PC-3 (cell line): ENCODE results near the gene MCFD2. TPM values are rescaled to one million over a fixed set of nuclear protein-coding genes. Genes with fewer than 3 reads are reported as not detected.

ENCODE experiments used
- ATAC-seq: fragments of 200-7000 bp; cut with Tn5 transposase; 2 replicates; pipeline ENCODE4 v1.9.1; 2020; ENCODE audit warnings: mild to moderate bottlenecking, moderate library complexity
- BruUV-seq: library from RNA; stranded (reverse); fragments of 400-500 nt; replicated peaks from 2 replicates; lab custom pipeline; 2021; lab: Mats Ljungman, UMichigan
- CTCF ChIA-PET: fragments of 300-600 bp; sonication (Branson Sonifier 250); formaldehyde crosslinking; loops from one replicate; lab custom pipeline; 2022; ENCODE audit warnings: antibody characterized with exemption; lab: Charles Lee
- POLR2A ChIA-PET: fragments of 300-600 bp; sonication (Branson Sonifier 250); formaldehyde crosslinking; loops from one replicate; lab custom pipeline; 2022; ENCODE audit warnings: antibody characterized with exemption; ENCODE audit not compliant: unreplicated experiment; lab: Charles Lee
- DNase-seq: peaks from one replicate; pipeline ENCODE4 v3.0.0-alpha.2; 2015
- H2AFZ ChIP-seq: fragments of 300-600 bp; sonication (generic); 2 replicates; pipeline ENCODE4 v1.6.0; 2016; ENCODE audit warnings: antibody characterized with exemption, low read length
- H3F3A ChIP-seq: fragments of 300-600 bp; sonication (generic); one replicate; pipeline ENCODE4 v1.6.0; 2017; ENCODE audit warnings: antibody characterized with exemption, low read length, control low read depth, mild to moderate bottlenecking; ENCODE audit not compliant: unreplicated experiment
- H3K27ac ChIP-seq: fragments of 300-600 bp; sonication (generic); 2 replicates; pipeline ENCODE4 v1.5.1; 2016; ENCODE audit warnings: mild to moderate bottlenecking, low read length
- H3K27me3 ChIP-seq: fragments of 300-600 bp; sonication (generic); 2 replicates; pipeline ENCODE4 v1.6.1; 2016; ENCODE audit warnings: low read length, mixed read lengths
- H3K36me3 ChIP-seq: fragments of 300-600 bp; sonication (generic); 2 replicates; pipeline ENCODE4 v1.6.1; 2016; ENCODE audit warnings: low read depth, mixed run types, low read length, mixed read lengths
- H3K4me1 ChIP-seq: fragments of 300-600 bp; sonication (generic); 2 replicates; pipeline ENCODE4 v1.5.1; 2016; ENCODE audit warnings: low read length; ENCODE audit not compliant: insufficient read depth
- H3K4me2 ChIP-seq: fragments of 300-600 bp; sonication (generic); 2 replicates; pipeline ENCODE4 v1.6.0; 2016; ENCODE audit warnings: low read length
- H3K4me3 ChIP-seq: fragments of 300-600 bp; sonication (generic); 2 replicates; pipeline ENCODE4 v1.5.1; 2016; ENCODE audit warnings: mild to moderate bottlenecking, low read length, mixed read lengths
- H3K79me2 ChIP-seq: fragments of 300-600 bp; sonication (generic); 2 replicates; pipeline ENCODE4 v1.6.1; 2017; ENCODE audit warnings: low read length, mixed read lengths
- H3K9ac ChIP-seq: fragments of 300-600 bp; sonication (generic); 2 replicates; pipeline ENCODE4 v1.6.0; 2016; ENCODE audit warnings: mild to moderate bottlenecking, low read length
- H3K9me2 ChIP-seq: fragments of 300-600 bp; sonication (generic); replicated peaks from 2 replicates; pipeline ENCODE4 v1.6.1; 2016; ENCODE audit warnings: mixed run types, low read length, mixed read lengths
- H3K9me3 ChIP-seq: fragments of 300-600 bp; sonication (generic); 2 replicates; pipeline ENCODE4 v1.6.1; 2016; ENCODE audit warnings: low read length, mixed read lengths
- H4K20me1 ChIP-seq: fragments of 300-600 bp; sonication (generic); 2 replicates; pipeline ENCODE4 v1.6.1; 2016; ENCODE audit warnings: low read length, mixed read lengths
- EZH2 ChIP-seq: fragments of 300-600 bp; sonication (generic); IDR thresholded peaks from one replicate; pipeline ENCODE4 v1.6.1; 2017; ENCODE audit warnings: antibody characterized with exemption, mild to moderate bottlenecking, low read length; ENCODE audit not compliant: unreplicated experiment
- EZH2phosphoT487 ChIP-seq: fragments of 300-600 bp; sonication (generic); IDR thresholded peaks from 2 replicates; pipeline ENCODE4 v1.6.1; 2018; ENCODE audit warnings: mild to moderate bottlenecking, antibody characterized with exemption, low read length, borderline replicate concordance
- intact Hi-C: fragments of 100-400 bp; cut with micrococcal nuclease; formaldehyde crosslinking; loops from 2 replicates; pipeline ENCODE4 v1.9.0; 2023
- total RNA-seq: library from RNA; depleted of rRNA; stranded (reverse); fragments of >200 nt; gene quantifications from 2 replicates; pipeline ENCODE4 v1.2.3, GENCODE V29; 2014
- TF ChIP-seq, protein P1 (sequence below): fragments of 300-600 bp; sonication (generic); conservative IDR thresholded peaks from 2 replicates; pipeline ENCODE4 v1.5.1; 2017; ENCODE audit warnings: antibody characterized with exemption, low read depth, mild to moderate bottlenecking, low read length

Gene MCFD2
- total RNA-seq, 1 experiment from 2014 or later: 112 TPM

DNA sequence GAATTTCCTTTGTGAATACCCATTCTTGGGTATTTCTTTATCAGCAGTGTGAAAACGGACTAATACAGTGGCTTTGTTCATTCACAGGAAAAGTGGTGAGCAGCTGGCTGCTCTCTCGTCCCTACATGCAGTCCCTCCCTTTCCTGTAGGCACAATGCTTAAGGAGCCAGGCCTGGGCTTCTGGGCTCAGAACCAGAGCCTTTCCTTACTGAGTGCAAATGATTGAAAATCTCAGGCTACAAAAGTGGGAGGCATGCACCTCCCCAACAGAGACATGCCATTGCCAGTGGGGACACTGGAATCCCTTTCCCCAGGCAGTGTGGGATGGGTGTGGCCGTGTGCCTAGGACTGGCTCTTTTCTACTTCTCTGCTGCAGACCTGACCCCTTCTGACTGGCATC is 61.3 kb downstream of the MCFD2 start:
- H3K9me3 ChIP-seq: no peaks in the 10 kb centered on the region
- H2AFZ ChIP-seq: no peak overlapping the region
- CTCF ChIA-PET: no interaction called here
- H3K4me2 ChIP-seq: no peak overlapping the region
- H3K27ac ChIP-seq: peak overlapping the region; percentile 94
- ATAC-seq (no peak), DNase-seq (no peak)
- H4K20me1 ChIP-seq: no peaks in the 10 kb centered on the region
- H3K9ac ChIP-seq: 0 out of 2 replicates have a peak overlapping the region, but pooled peaks have one; percentile 34
- BruUV-seq: no TSS peak
- H3K4me1 ChIP-seq: peaks cover 68% of the 10 kb centered on the region
- POLR2A ChIA-PET: no interaction called here
- peaks cover 21% of the 10 kb centered on the region for H3F3A ChIP-seq
- no peaks in the 10 kb centered on the region for H3K27me3 ChIP-seq
- H3K79me2 ChIP-seq: no peaks in the 10 kb centered on the region
- no peak overlapping the region for H3K4me3 ChIP-seq
- H3K36me3 ChIP-seq: no peaks in the 10 kb centered on the region
- H3K9me2 ChIP-seq: no peaks in the 10 kb centered on the region
- TF ChIP-seq, protein P1, sequence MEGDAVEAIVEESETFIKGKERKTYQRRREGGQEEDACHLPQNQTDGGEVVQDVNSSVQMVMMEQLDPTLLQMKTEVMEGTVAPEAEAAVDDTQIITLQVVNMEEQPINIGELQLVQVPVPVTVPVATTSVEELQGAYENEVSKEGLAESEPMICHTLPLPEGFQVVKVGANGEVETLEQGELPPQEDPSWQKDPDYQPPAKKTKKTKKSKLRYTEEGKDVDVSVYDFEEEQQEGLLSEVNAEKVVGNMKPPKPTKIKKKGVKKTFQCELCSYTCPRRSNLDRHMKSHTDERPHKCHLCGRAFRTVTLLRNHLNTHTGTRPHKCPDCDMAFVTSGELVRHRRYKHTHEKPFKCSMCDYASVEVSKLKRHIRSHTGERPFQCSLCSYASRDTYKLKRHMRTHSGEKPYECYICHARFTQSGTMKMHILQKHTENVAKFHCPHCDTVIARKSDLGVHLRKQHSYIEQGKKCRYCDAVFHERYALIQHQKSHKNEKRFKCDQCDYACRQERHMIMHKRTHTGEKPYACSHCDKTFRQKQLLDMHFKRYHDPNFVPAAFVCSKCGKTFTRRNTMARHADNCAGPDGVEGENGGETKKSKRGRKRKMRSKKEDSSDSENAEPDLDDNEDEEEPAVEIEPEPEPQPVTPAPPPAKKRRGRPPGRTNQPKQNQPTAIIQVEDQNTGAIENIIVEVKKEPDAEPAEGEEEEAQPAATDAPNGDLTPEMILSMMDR: no peak
- TF ChIP-seq EZH2phosphoT487: no peak
- no peak for TF ChIP-seq EZH2
- intact Hi-C loops: loop anchor here (2.0 kb wide), 1 partner anchor 19 kb away; no protein-coding TSS in a partner anchor

DNA sequence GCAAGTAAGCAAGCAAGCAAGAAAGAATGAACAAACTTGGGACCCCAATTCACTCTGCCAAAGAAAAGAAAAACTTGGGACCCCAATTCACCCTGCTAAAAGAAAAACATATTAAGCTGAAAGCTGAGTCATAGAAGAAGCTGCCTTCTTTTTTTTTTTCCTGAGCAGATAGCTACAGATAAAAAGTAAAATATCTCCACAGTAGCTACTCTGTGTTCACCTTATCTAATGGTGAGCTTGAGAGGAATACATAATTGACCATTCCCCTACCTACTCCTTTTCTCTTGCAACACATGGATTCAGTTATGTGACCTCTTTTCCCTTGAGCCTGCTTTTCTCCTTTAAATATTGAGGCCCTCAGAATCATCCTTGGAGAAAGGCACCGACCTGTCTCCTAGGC is 63.0 kb downstream of the MCFD2 start:
- TF ChIP-seq, protein P1: no peak
- TF ChIP-seq EZH2phosphoT487 (no peak), EZH2 (no peak)
- POLR2A ChIA-PET: no interaction called here
- CTCF ChIA-PET: no interaction called here
- Histone ChIP-seq H3K9me3 (no peaks in the 10 kb centered on the region), H3K27ac (0 out of 2 replicates have a peak overlapping the region, but pooled peaks have one; percentile 1), H4K20me1 (no peaks in the 10 kb centered on the region), H3K4me3 (no peak overlapping the region), H3F3A (peaks cover 21% of the 10 kb centered on the region), H3K79me2 (no peaks in the 10 kb centered on the region), H3K27me3 (no peaks in the 10 kb centered on the region), H3K9ac (no peak overlapping the region), H3K4me2 (no peak overlapping the region), H2AFZ (no peak overlapping the region), H3K9me2 (no peaks in the 10 kb centered on the region), H3K4me1 (peaks cover 78% of the 10 kb centered on the region), H3K36me3 (no peaks in the 10 kb centered on the region)
- intact Hi-C loops: no loop called here
- DNase-seq (no peak), ATAC-seq (no peak)
- BruUV-seq: no TSS peak

DNA sequence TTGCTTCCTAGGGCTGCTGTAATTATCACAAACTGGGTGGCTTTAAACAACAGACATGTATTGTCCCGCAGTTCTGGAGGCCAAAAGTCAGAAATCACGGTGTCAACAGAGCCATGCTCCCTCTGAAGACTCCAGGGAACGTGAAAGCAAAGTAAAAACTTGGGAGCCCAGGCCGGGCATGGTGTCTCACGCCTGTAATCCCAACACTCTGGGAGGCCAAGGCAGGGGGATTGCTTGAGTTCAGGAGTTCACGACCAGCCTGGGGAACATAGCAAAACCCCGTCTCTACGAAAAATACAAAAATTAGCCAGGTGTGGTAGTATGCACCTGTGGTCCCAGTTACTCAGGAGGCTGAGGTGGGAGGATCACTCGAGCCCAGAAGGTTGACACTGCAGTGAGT is 63.5 kb downstream of the MCFD2 start:
- no peaks in the 10 kb centered on the region for H3K27me3 ChIP-seq
- DNase-seq: no peak
- no peaks in the 10 kb centered on the region for H3K36me3 ChIP-seq
- no TSS peak for BruUV-seq
- TF ChIP-seq, protein P1: no peak
- TF ChIP-seq EZH2phosphoT487 (no peak), EZH2 (no peak)
- ChIA-PET POLR2A (no interaction called here), CTCF (no interaction called here)
- H3K4me1 ChIP-seq: peaks cover 82% of the 10 kb centered on the region
- no peaks in the 10 kb centered on the region for H4K20me1 ChIP-seq
- ATAC-seq: no peak
- H3K79me2 ChIP-seq: no peaks in the 10 kb centered on the region
- no peak overlapping the region for H3K27ac ChIP-seq
- H2AFZ ChIP-seq: no peak overlapping the region
- H3K9ac ChIP-seq: no peak overlapping the region
- H3K4me2 ChIP-seq: no peak overlapping the region
- H3K9me2 ChIP-seq: no peaks in the 10 kb centered on the region
- peaks cover 21% of the 10 kb centered on the region for H3F3A ChIP-seq
- intact Hi-C loops: no loop called here
- H3K4me3 ChIP-seq: no peak overlapping the region
- H3K9me3 ChIP-seq: no peaks in the 10 kb centered on the region
